T-cell (primary cell): ENCODE results near the gene IDH1. TPM values are rescaled to one million over a fixed set of nuclear protein-coding genes. Genes with fewer than 3 reads are reported as not detected.
"Not testable (repeated sequence)": the region's sequence is repeated elsewhere in the genome, so short reads cannot be mapped to it uniquely, and the experiment has no call there.

Source experiments
- ATAC-seq, 4 experiments: fragments of 200-7000 bp in 3 of 4; fragments of 150-1000 bp in 1 of 4; cut with Tn5 transposase; replicated peaks in 1 of 4; 1 replicate in 3 of 4; 2 replicates in 1 of 4; pipeline ENCODE4 v1.10.0; 2021; ENCODE audit warnings: moderate library complexity in 3 of 4, mild to moderate bottlenecking in 2 of 4, moderate number of reproducible peaks in 1 of 4
- CTCF ChIA-PET, 2 donors: fragments of 300-600 bp; sonication (Branson Sonifier 250); formaldehyde crosslinking; loops; one replicate each; lab custom pipeline; 2022; ENCODE audit warnings: antibody characterized with exemption in 2 of 2; lab: Charles Lee
- POLR2A ChIA-PET, 2 donors: fragments of 300-600 bp; sonication (Branson Sonifier 250); formaldehyde crosslinking; loops; one replicate each; lab custom pipeline; 2022; ENCODE audit warnings: antibody characterized with exemption in 2 of 2; lab: Charles Lee
- DNase-seq, 35 experiments: peaks; one replicate each; pipeline versions ENCODE4 v3.0.0 to v3.0.0-alpha.2; 2013 to 2023
- H3K27ac ChIP-seq: one replicate; pipeline ENCODE4 v1.5.1; 2013; ENCODE audit warnings: low read length
- H3K27me3 ChIP-seq, 2 experiments: replicated peaks in 1 of 2; 1 replicate in 1 of 2; 2 replicates in 1 of 2; pipeline versions ENCODE4 v1.6.1 to v1.7.0; 2013; ENCODE audit warnings: low read length in 1 of 2, mixed read lengths in 1 of 2; ENCODE audit not compliant: control insufficient read depth in 2 of 2, insufficient read depth in 2 of 2; ENCODE audit errors: extremely low read depth in 1 of 2
- H3K36me3 ChIP-seq, 2 donors: 1 replicate in 1 of 2; 2 replicates in 1 of 2; pipeline versions ENCODE4 v1.6.1 to v1.7.0; 2013; ENCODE audit warnings: low read length in 1 of 2; ENCODE audit not compliant: control insufficient read depth in 2 of 2, insufficient read depth in 1 of 2; ENCODE audit errors: extremely low read depth in 1 of 2
- H3K4me1 ChIP-seq, 2 experiments: 1 replicate in 1 of 2; 2 replicates in 1 of 2; pipeline versions ENCODE4 v1.6.1 to v1.7.0; 2013; ENCODE audit warnings: low read length in 2 of 2, mixed read lengths in 1 of 2; ENCODE audit not compliant: insufficient read depth in 2 of 2, control insufficient read depth in 1 of 2; ENCODE audit errors: extremely low read depth in 1 of 2
- H3K4me3 ChIP-seq, 2 donors: 1 replicate in 1 of 2; 2 replicates in 1 of 2; pipeline versions ENCODE4 v1.5.1 to v1.7.0; 2013; ENCODE audit warnings: mild to moderate bottlenecking in 2 of 2, low read length in 1 of 2, moderate library complexity in 1 of 2; ENCODE audit not compliant: control insufficient read depth in 1 of 2; ENCODE audit errors: extremely low read depth in 1 of 2
- H3K9me3 ChIP-seq: 2 replicates; pipeline ENCODE4 v1.7.0; 2013
- H3K27ac Mint-ChIP-seq, 2 donors: one replicate each; pipeline ENCODE4 v1.8.0; 2020 to 2021; ENCODE audit warnings: mild to moderate bottlenecking in 2 of 2, mixed read lengths in 2 of 2
- H3K27me3 Mint-ChIP-seq, 2 donors: one replicate each; pipeline ENCODE4 v1.8.0; 2021 to 2022; ENCODE audit warnings: mixed read lengths in 2 of 2
- H3K36me3 Mint-ChIP-seq: one replicate; pipeline ENCODE4 v1.8.0; 2021; ENCODE audit warnings: mixed read lengths
- H3K4me1 Mint-ChIP-seq, 3 donors: one replicate each; pipeline ENCODE4 v1.8.0; 2020 to 2022; ENCODE audit warnings: mixed read lengths in 3 of 3, mild to moderate bottlenecking in 1 of 3
- H3K4me3 Mint-ChIP-seq, 3 donors: one replicate each; pipeline ENCODE4 v1.8.0; 2020 to 2022; ENCODE audit warnings: mild to moderate bottlenecking in 3 of 3, mixed read lengths in 3 of 3, moderate library complexity in 3 of 3
- H3K9me3 Mint-ChIP-seq, 3 donors: one replicate each; pipeline ENCODE4 v1.8.0; 2020 to 2022; ENCODE audit warnings: mixed read lengths in 3 of 3
- WGBS: methylation state at CpG from one replicate; pipeline ENCODE4 v1.1.5; 2013; ENCODE audit warnings: missing lambda C conversion rate; ENCODE audit not compliant: insufficient coverage; 5-methylcytosine and 5-hydroxymethylcytosine counted together
- total RNA-seq, 35 experiments: library from RNA in 6 of 35; stranded (reverse) in 6 of 35; fragments of 120-200 nt in 1 of 35; gene quantifications; one replicate each; pipeline versions ENCODE4 v1.2.1 to v1.2.4 and lab custom pipeline; 2013 to 2026

The IDH1 gene
- total RNA-seq, 5 donors from 2014 or later (not counting 1 experiment from before 2014, with no cell fraction given), result 5.1 to 22.9 (median 22.2) TPM

GRCh38 chr2:208265801-208266552, 11.1 kb upstream of the IDH1 start, which contains the start of gene PIKFYVE:
Gene PIKFYVE (plus strand): TSS chr2:208266255. CDS start chr2:208271520, 5,265 bp downstream.
- peaks cover 46 to 57% (median 56%) of the 10 kb centered on the region in 3 donors for H3K4me1 Mint-ChIP-seq
- Histone ChIP-seq H3K4me1 (peaks cover 13 to 30% of the 10 kb centered on the region in 2 experiments), H3K9me3 (no peaks in the 10 kb centered on the region), H3K27me3 (no peaks in the 10 kb centered on the region), H3K4me3 (peak within 1 kb of the TSS; percentile 72 to 75), H3K27ac (peak within 1 kb of the TSS; percentile 74), H3K36me3 (no peaks in the 10 kb centered on the region)
- DNase-seq (peak; percentile 71 to 92 (median 82)), ATAC-seq (peak; percentile 87 to 88 (median 88))
- under 1% methylated on average over 47 of the region's 50 CpGs for WGBS
- CTCF ChIA-PET, result interaction anchor here in 1 of 2 donors (0.6 to 6.7 kb wide), 4 partner anchors 8 to 98 kb away, joined by 3 to 53 read pairs (median 4); partner anchors contain the start of gene IDH1
- H3K27me3 Mint-ChIP-seq, result no peaks in the 10 kb centered on the region
- H3K27ac Mint-ChIP-seq, result peak within 1 kb of the TSS; percentile 93 to 97
- peak within 1 kb of the TSS; percentile 92 to 95 (median 94) for H3K4me3 Mint-ChIP-seq
- H3K9me3 Mint-ChIP-seq, result no peaks in the 10 kb centered on the region
- H3K36me3 Mint-ChIP-seq, result peaks cover 4% of the 10 kb centered on the region
- POLR2A ChIA-PET, result interaction anchor here in 1 of 2 donors (1.2 kb wide), 1 partner anchor 11 kb away, joined by 6 read pairs; the partner anchor contains the start of gene IDH1

- no peaks in the 10 kb centered on the region for H3K9me3 ChIP-seq
- DNase-seq, result peak in 32 of 35 experiments; percentile 20 to 74 (median 54)
- H3K27ac ChIP-seq, result peak overlapping the region; percentile 74
- Mint-ChIP-seq H3K36me3 (peaks cover 2% of the 10 kb centered on the region), H3K27ac (peak overlapping the region; percentile 93 to 97), H3K27me3 (no peaks in the 10 kb centered on the region), H3K9me3 (no peaks in the 10 kb centered on the region), H3K4me1 (peaks cover 45 to 55% (median 52%) of the 10 kb centered on the region in 3 donors), H3K4me3 (peak overlapping the region; percentile 92 to 95 (median 94))
- 9% methylated on average over 5 of the region's 9 CpGs for WGBS
- no peaks in the 10 kb centered on the region for H3K36me3 ChIP-seq
- peak overlapping the region; percentile 72 to 75 for H3K4me3 ChIP-seq
- H3K4me1 ChIP-seq, result peaks cover 13 to 30% of the 10 kb centered on the region in 2 experiments
- ChIA-PET POLR2A (interaction anchor here in 1 of 2 donors (0.6 kb wide), 1 partner anchor 72 kb away, joined by 3 read pairs; no protein-coding TSS in a partner anchor), CTCF (interaction anchor here in 1 of 2 donors (6.7 kb wide), 1 partner anchor 12 kb away, joined by 53 read pairs; the partner anchor contains the start of gene IDH1)
- peak; percentile 61 to 71 (median 62) for ATAC-seq
- H3K27me3 ChIP-seq, result no peaks in the 10 kb centered on the region
These were observed 10.5 kb upstream of the IDH1 start for GRCh38 chr2:208265371-208265800.

GRCh38 chr2:208256849-208257813, 2.3 kb upstream of the IDH1 start:
- not testable (repeated sequence) for H3K36me3 Mint-ChIP-seq, H3K27me3 ChIP-seq, H3K27me3 Mint-ChIP-seq, H3K27ac ChIP-seq, DNase-seq, H3K9me3 Mint-ChIP-seq, H3K9me3 ChIP-seq, H3K36me3 ChIP-seq, H3K27ac Mint-ChIP-seq, ATAC-seq, H3K4me3 ChIP-seq
- CTCF ChIA-PET, result interaction anchor here (0.5 to 1.0 kb wide), 2 partner anchors 10 to 718 kb away, joined by 3 to 5 read pairs; no protein-coding TSS in a partner anchor
- 77% methylated on average over 5 of the region's 12 CpGs for whole genome bisulfite sequencing
- H3K4me3 Mint-ChIP-seq, result peak overlapping the region in 2 of 3 donors; percentile 37 to 97
- POLR2A ChIA-PET, result interaction anchor here in 1 of 2 donors (1.7 kb wide), 1 partner anchor 10 kb away, joined by 5 read pairs; no protein-coding TSS in a partner anchor
- peaks cover 0 to 20% of the 10 kb centered on the region in 2 experiments for H3K4me1 ChIP-seq
- peaks cover 26 to 27% (median 27%) of the 10 kb centered on the region in 3 donors for H3K4me1 Mint-ChIP-seq

DNA sequence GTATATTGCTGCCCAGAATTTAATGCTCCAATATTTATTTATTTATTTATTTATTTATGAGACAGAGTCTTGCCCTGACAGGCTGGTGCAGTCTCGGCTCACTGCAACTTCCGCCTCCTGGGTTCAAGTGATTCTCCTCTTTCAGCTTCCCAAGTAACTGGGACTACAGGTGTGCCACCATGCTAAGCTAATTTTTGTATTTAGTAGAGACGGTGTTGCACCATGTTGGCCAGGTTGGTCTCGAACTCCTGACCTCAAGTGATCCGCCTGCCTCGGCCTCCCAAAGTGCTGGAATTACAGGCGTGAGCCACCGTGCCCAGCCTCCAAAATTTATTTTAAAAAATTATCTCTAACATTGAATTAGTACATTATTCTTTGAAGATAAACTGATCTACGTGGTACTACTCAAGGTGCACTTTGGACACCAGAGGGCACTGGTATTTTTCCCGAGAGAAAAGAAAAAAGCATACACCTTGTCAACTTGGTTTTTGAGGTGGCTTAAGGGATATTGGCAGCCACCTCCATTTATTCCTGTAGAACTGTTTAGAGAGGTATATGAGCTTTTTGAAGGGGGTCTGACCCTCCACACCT, 1.4 kb upstream of the IDH1 start:
- 20% methylated on average over 1 of the region's 10 CpGs for WGBS
- H3K4me1 Mint-ChIP-seq, result peaks cover 26 to 29% (median 27%) of the 10 kb centered on the region in 3 donors
- POLR2A ChIA-PET, result no interaction called here

DNA sequence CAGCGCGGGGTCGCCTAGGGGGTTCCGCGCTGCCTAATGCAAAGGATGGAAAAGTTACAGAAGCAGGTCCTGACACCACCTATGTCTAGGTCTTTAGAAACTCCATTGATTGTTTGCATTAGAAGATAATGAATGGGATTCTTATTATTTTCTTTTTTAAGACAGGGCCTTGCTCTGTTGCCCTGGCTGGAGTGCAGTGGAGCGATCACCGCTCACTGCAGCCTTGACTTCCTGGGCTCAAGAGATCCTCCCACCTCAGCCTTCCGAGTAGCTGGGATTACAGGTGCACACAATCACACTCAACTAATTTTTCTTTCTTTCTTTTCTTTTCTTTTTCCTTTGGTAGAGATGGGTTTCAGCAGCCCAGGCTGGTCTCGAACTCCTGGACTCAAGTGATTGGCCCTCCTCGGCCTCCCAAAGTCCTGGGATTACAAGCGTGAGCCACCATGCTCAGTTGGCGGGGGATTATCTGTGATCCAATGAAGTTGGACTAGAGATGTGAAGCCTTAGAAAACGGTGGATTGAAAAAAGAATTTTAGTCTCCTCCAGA, 761 bp upstream of the IDH1 start:
- WGBS, result 0% methylated on average over 2 of the region's 13 CpGs

More for the DNA sequence above, 1.4 kb upstream of the IDH1 start:
- H3K9me3 ChIP-seq, result no peaks in the 10 kb centered on the region
- H3K27me3 ChIP-seq, result no peaks in the 10 kb centered on the region
- ATAC-seq, result no peak
- Mint-ChIP-seq H3K9me3 (no peaks in the 10 kb centered on the region), H3K4me3 (peak overlapping the region; percentile 97 to 98 (median 97)), H3K27ac (no peak overlapping the region), H3K36me3 (peaks cover 5% of the 10 kb centered on the region), H3K27me3 (no peaks in the 10 kb centered on the region)
- CTCF ChIA-PET, result interaction anchor here in 1 of 2 donors (5.6 kb wide), 1 partner anchor 11 kb away, joined by 53 read pairs; the partner anchor contains the start of gene PIKFYVE
- H3K4me1 ChIP-seq, result peaks cover 0 to 20% of the 10 kb centered on the region in 2 experiments
- no peak overlapping the region for H3K27ac ChIP-seq
- peaks cover under 1 to 10% of the 10 kb centered on the region in 2 donors for H3K36me3 ChIP-seq
- DNase-seq, result peak in 1 of 35 experiments; percentile 26
- no peak overlapping the region for H3K4me3 ChIP-seq

More for the DNA sequence above, 761 bp upstream of the IDH1 start:
- Mint-ChIP-seq H3K4me3 (peak overlapping the region; percentile 97 to 98 (median 97)), H3K27me3 (no peaks in the 10 kb centered on the region), H3K4me1 (peaks cover 27 to 31% (median 27%) of the 10 kb centered on the region in 3 donors), H3K9me3 (no peaks in the 10 kb centered on the region), H3K27ac (peak overlapping the region; percentile 61 to 79), H3K36me3 (peaks cover 9% of the 10 kb centered on the region)
- H3K36me3 ChIP-seq, result peaks cover 3 to 13% of the 10 kb centered on the region in 2 donors
- no peak for DNase-seq
- H3K4me1 ChIP-seq, result peaks cover 0 to 20% of the 10 kb centered on the region in 2 experiments
- H3K9me3 ChIP-seq, result no peaks in the 10 kb centered on the region
- ATAC-seq, result no peak
- no peak overlapping the region for H3K27ac ChIP-seq
- POLR2A ChIA-PET, result interaction anchor here (0.7 to 1.4 kb wide), 2 partner anchors 11 to 1135 kb away, joined by 3 to 6 read pairs; no protein-coding TSS in a partner anchor
- CTCF ChIA-PET, result interaction anchor here in 1 of 2 donors (2.3 to 5.6 kb wide), 2 partner anchors 12 to 80 kb away, joined by 6 to 53 read pairs; partner anchors contain the start of gene PIKFYVE
- H3K4me3 ChIP-seq, result peak overlapping the region; percentile 78 to 91
- H3K27me3 ChIP-seq, result no peaks in the 10 kb centered on the region
